K562 (cell line): ENCODE measurements around the gene MYOCD. TPM values are rescaled to one million over a fixed set of nuclear protein-coding genes. Genes with fewer than 3 reads are reported as not detected.

Source experiments
- ATAC-seq: fragments of 200-7000 bp; cut with Tn5 transposase; 3 replicates; pipeline ENCODE4 v1.9.1; 2020; ENCODE audit warnings: moderate library complexity
- BruUV-seq: library from RNA; stranded (reverse); fragments of 400-500 nt; replicated peaks from 2 replicates; lab custom pipeline; 2021; lab: Mats Ljungman, UMichigan
- CTCF ChIA-PET: fragments of 300-600 bp; formaldehyde crosslinking; extraction: SDS; loops from one replicate; lab custom pipeline; 2021; ENCODE audit warnings: low intra/inter-chr PET ratio; lab: Yijun Ruan, JAX
- POLR2A ChIA-PET: fragments of 300-600, 350-650 bp; sonication (Branson Sonifier 250); formaldehyde crosslinking; extraction: SDS; loops from one replicate; lab custom pipeline; 2021; ENCODE audit warnings: antibody characterized with exemption, inconsistent platforms; lab: Yijun Ruan, JAX
- DNase-seq, 4 experiments: peaks; one replicate each; pipeline versions ENCODE4 v3.0.0 to v3.0.0-alpha.2; 2011 to 2018; ENCODE audit warnings: low spot score in 3 of 4, mixed read lengths in 3 of 4; ENCODE audit errors: extremely low read depth in 1 of 4
- FAIRE-seq: peaks from 2 replicates; lab custom pipeline; 2011; peaks lifted over from hg19 to GRCh38; lab: Jason Lieb, UNC
- H2AFZ ChIP-seq: 2 replicates; pipeline ENCODE4 v1.6.0; 2011; ENCODE audit warnings: low read depth, low read length, control low read depth, inconsistent platforms
- H3K27ac ChIP-seq: fragments of 200-600 bp; 3 replicates; pipeline ENCODE4 v1.8.0; 2011; ENCODE audit warnings: low read depth, mild to moderate bottlenecking, control low read depth, inconsistent platforms, low read length, moderate library complexity, mixed read lengths; ENCODE audit errors: extremely low read depth
- H3K27me3 ChIP-seq, 2 experiments: fragments of 300-600 bp in 1 of 2; 2 replicates in 1 of 2; 3 replicates in 1 of 2; pipeline versions ENCODE4 v1.6.0 to v1.8.0; 2011; ENCODE audit warnings: inconsistent platforms in 2 of 2, low read length in 2 of 2, mild to moderate bottlenecking in 1 of 2, mixed read lengths in 1 of 2, moderate library complexity in 1 of 2; ENCODE audit not compliant: control insufficient read depth in 2 of 2, insufficient read depth in 2 of 2
- H3K36me3 ChIP-seq: fragments of 300-600 bp; 3 replicates; pipeline ENCODE4 v1.8.0; 2011; ENCODE audit warnings: mild to moderate bottlenecking, low read length, inconsistent platforms; ENCODE audit not compliant: control insufficient read depth, insufficient read depth
- H3K4me1 ChIP-seq, 2 experiments: fragments of 200-600 bp in 1 of 2; replicated peaks in 1 of 2; 2 replicates in 1 of 2; 3 replicates in 1 of 2; pipeline versions ENCODE4 v1.5.1 to v1.8.0; 2011; ENCODE audit warnings: inconsistent platforms in 2 of 2, low read length in 2 of 2, mild to moderate bottlenecking in 1 of 2, mixed read lengths in 1 of 2, moderate library complexity in 1 of 2; ENCODE audit not compliant: control insufficient read depth in 2 of 2, insufficient read depth in 2 of 2
- H3K4me2 ChIP-seq: 2 replicates; pipeline ENCODE4 v1.6.1; 2011; ENCODE audit warnings: low read length, control low read depth, inconsistent platforms, mixed read lengths; ENCODE audit not compliant: insufficient read depth
- H3K4me3 ChIP-seq: fragments of 200-600 bp; sonication (generic), shearing (Covaris generic); 2 replicates; pipeline ENCODE4 v1.5.1; 2016; ENCODE audit warnings: control low read depth, inconsistent platforms
- H3K79me2 ChIP-seq: fragments of 200-600 bp; 3 replicates; pipeline ENCODE4 v1.8.0; 2011; ENCODE audit warnings: low read length, inconsistent platforms; ENCODE audit not compliant: control insufficient read depth, insufficient read depth
- H3K9ac ChIP-seq, 2 experiments: 2 replicates each; pipeline versions ENCODE4 v1.6.0 to v1.6.1; 2011; ENCODE audit warnings: low read depth in 2 of 2, low read length in 2 of 2, control low read depth in 1 of 2, inconsistent platforms in 1 of 2, mild to moderate bottlenecking in 1 of 2, mixed read lengths in 1 of 2; ENCODE audit not compliant: insufficient read depth in 1 of 2
- H3K9me1 ChIP-seq: one replicate; pipeline ENCODE4 v1.6.0; 2011; ENCODE audit warnings: inconsistent platforms, mild to moderate bottlenecking, low read length, moderate library complexity; ENCODE audit not compliant: control insufficient read depth, insufficient read depth
- H3K9me3 ChIP-seq: replicated peaks from 2 replicates; pipeline ENCODE4 v1.5.1; 2011; ENCODE audit warnings: low read depth, low read length, inconsistent platforms; ENCODE audit not compliant: control insufficient read depth, insufficient read depth
- H4K20me1 ChIP-seq: replicated peaks from 2 replicates; pipeline ENCODE4 v1.6.1; 2011; ENCODE audit warnings: low read length, inconsistent platforms, mixed read lengths; ENCODE audit not compliant: control insufficient read depth, insufficient read depth
- CBX5 ChIP-seq: IDR thresholded peaks from 2 replicates; pipeline ENCODE4 v1.6.1; 2014; ENCODE audit warnings: low read depth, borderline replicate concordance
- EP400 ChIP-seq: fragments of 450-650 bp; IDR thresholded peaks from 2 replicates; pipeline ENCODE4 v1.6.1; 2017; ENCODE audit warnings: antibody characterized with exemption, mild to moderate bottlenecking, moderate library complexity
- ESRRB ChIP-seq: fragments of 250-450 bp; sonication (Bioruptor Pico); IDR thresholded peaks from 2 replicates; pipeline ENCODE4 v1.5.0; 2020; ENCODE audit warnings: mild to moderate bottlenecking, moderate library complexity, borderline replicate concordance
- FOXA1 ChIP-seq: fragments of 450-650 bp; IDR thresholded peaks from 2 replicates; pipeline ENCODE4 v1.6.1; 2016; ENCODE audit warnings: mild to moderate bottlenecking, borderline replicate concordance
- FOXK1 ChIP-seq: sonication (generic); formaldehyde crosslinking; IDR thresholded peaks from 2 replicates; pipeline ENCODE4 v1.8.0; 2022; ENCODE audit warnings: missing genetic modification reagents, mild to moderate bottlenecking, borderline replicate concordance
- HDAC3 ChIP-seq: fragments of 450-650 bp; IDR thresholded peaks from 2 replicates; pipeline ENCODE4 v1.6.1; 2018; ENCODE audit warnings: borderline replicate concordance, mild to moderate bottlenecking, moderate library complexity; ENCODE audit not compliant: partially characterized antibody
- HMGN3 ChIP-seq: IDR thresholded peaks from 2 replicates; pipeline ENCODE4 v1.6.1; 2011; ENCODE audit warnings: borderline replicate concordance, low read depth, mild to moderate bottlenecking, mixed read lengths, low read length; ENCODE audit not compliant: insufficient read length; ENCODE audit errors: extremely low read depth
- LEF1 ChIP-seq: fragments of 450-650 bp; IDR thresholded peaks from 2 replicates; pipeline ENCODE4 v1.6.1; 2016; ENCODE audit warnings: mild to moderate bottlenecking
- NCOR1 ChIP-seq: fragments of 450-650 bp; IDR thresholded peaks from 2 replicates; pipeline ENCODE4 v1.6.1; 2016; ENCODE audit warnings: mild to moderate bottlenecking, moderate library complexity
- NFIC ChIP-seq: fragments of 450-650 bp; IDR thresholded peaks from 2 replicates; pipeline ENCODE4 v1.6.1; 2017; ENCODE audit warnings: mild to moderate bottlenecking, inconsistent platforms
- NUFIP1 ChIP-seq: fragments of 450-650 bp; IDR thresholded peaks from 2 replicates; pipeline ENCODE4 v1.6.1; 2018; ENCODE audit not compliant: partially characterized antibody
- POLR2B ChIP-seq: fragments of 450-650 bp; IDR thresholded peaks from 2 replicates; pipeline ENCODE4 v1.6.1; 2018; ENCODE audit warnings: low read depth; ENCODE audit not compliant: partially characterized antibody
- TRIM28 ChIP-seq: fragments of 450-650 bp; IDR thresholded peaks from 2 replicates; pipeline ENCODE4 v1.6.1; 2017
- ZBTB1 ChIP-seq: sonication (generic); formaldehyde crosslinking; IDR thresholded peaks from 2 replicates; pipeline ENCODE4 v1.8.1; 2023; ENCODE audit warnings: missing genetic modification reagents, low read depth, mild to moderate bottlenecking, borderline replicate concordance
- ZBTB7A ChIP-seq: IDR thresholded peaks from 2 replicates; pipeline ENCODE4 v1.6.1; 2011; ENCODE audit warnings: low read depth, mild to moderate bottlenecking, low read length, moderate library complexity, borderline replicate concordance; ENCODE audit not compliant: control insufficient read depth
- ZNF699 ChIP-seq: fragments of 250-450 bp; sonication (Bioruptor Pico); IDR thresholded peaks from 2 replicates; pipeline ENCODE4 v1.8.0; 2021; ENCODE audit warnings: mild to moderate bottlenecking, moderate library complexity; ENCODE audit not compliant: insufficient replicate concordance
- ZSCAN29 ChIP-seq: fragments of 450-650 bp; IDR thresholded peaks from 2 replicates; pipeline ENCODE4 v1.6.1; 2017
- WGBS: fragments of 100-300 bp; shearing (Covaris generic); methylation state at CpG from one replicate; pipeline ENCODE4 v1.1.6; 2016; ENCODE audit warnings: low coverage, mixed read lengths; ENCODE audit not compliant: insufficient coverage; ENCODE audit errors: missing lambda C conversion rate; 5-methylcytosine and 5-hydroxymethylcytosine counted together
- in situ Hi-C: fragments of 300-500 bp; cut with MboI; formaldehyde crosslinking; loops from 4 replicates; pipeline ENCODE4 v1.15.0; 2018; ENCODE audit warnings: inconsistent platforms, mixed read lengths
- intact Hi-C: fragments of 100-400 bp; cut with micrococcal nuclease; formaldehyde crosslinking; loops from 2 replicates; pipeline ENCODE4 v1.14.2; 2022
- polyA plus RNA-seq, 8 experiments: library from polyadenylated mRNA; depleted of rRNA in 4 of 8; stranded (reverse) in 5 of 8; unstranded in 3 of 8; fragments of >200 nt; fragmentation: Nextera tagmentation in 2 of 8; fragmentation: Illumina TruSeq in 1 of 8; extraction: Ambion mirVana in 2 of 8; extraction: Trizol in 1 of 8; gene quantifications; 2 replicates each; pipeline versions ENCODE4 v1.2.1 to v1.2.3, GENCODE V29; 2011 to 2014; ENCODE audit warnings: inconsistent platforms in 1 of 8, missing spikeins in 1 of 8
- total RNA-seq, 7 experiments: library from RNA; depleted of rRNA in 6 of 7; stranded (reverse); fragments of >200 nt in 6 of 7; fragmentation: Illumina TruSeq in 2 of 7; extraction: Trizol in 2 of 7; gene quantifications; 2 replicates each; pipeline versions ENCODE4 v1.2.1 to v1.2.3, GENCODE V29; 2011 to 2021; ENCODE audit warnings: low replicate concordance in 1 of 7
- TF ChIP-seq, protein P1 (sequence below), 2 experiments: fragments of 450-650 bp; conservative IDR thresholded peaks; 2 replicates each; pipeline ENCODE4 v1.6.1; 2017; ENCODE audit warnings: mild to moderate bottlenecking in 2 of 2, moderate library complexity in 2 of 2
- TF ChIP-seq, protein P2 (sequence below): fragments of 250-450 bp; sonication (Bioruptor Pico); IDR thresholded peaks from 2 replicates; pipeline ENCODE4 v1.4.0; 2020; ENCODE audit warnings: mild to moderate bottlenecking
- TF ChIP-seq, protein P3 (sequence below), 2 experiments: fragments of 450-650 bp; IDR thresholded peaks; 2 replicates each; pipeline ENCODE4 v1.6.1; 2016

MYOCD gene
- total and polyA plus RNA-seq, 9 of the 15 experiments (the other 6 are each of a cell fraction or from before 2014, with no cell fraction given) = not detected

DNA sequence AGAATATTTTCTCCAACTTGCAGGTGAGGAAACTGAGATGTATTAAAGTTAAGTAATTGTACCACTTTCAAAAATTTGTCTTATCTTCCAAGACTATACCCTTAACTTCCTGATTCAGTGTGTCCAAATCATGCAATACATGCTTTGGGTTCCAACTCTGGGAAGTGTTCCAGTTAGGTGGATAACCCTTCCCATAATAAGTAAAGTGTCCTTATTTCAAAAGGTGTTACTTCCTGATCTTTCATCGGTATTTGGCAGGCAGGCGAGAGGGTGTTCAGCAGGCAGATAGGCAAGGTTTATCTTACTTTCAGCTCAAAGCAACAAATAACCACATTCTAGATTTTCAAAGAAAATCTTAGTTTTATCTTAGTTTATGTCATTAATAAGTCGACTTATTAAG is 77.4 kb downstream of the MYOCD start:
- Histone ChIP-seq H3K9me1 (no peaks in the 10 kb centered on the region), H3K4me2 (no peak overlapping the region), H3K9ac (no peak overlapping the region), H3K27me3 (peaks cover 0 to 10% of the 10 kb centered on the region in 2 experiments; a peak in 2 of 5 replicates), H3K9me3 (no peaks in the 10 kb centered on the region), H4K20me1 (no peaks in the 10 kb centered on the region), H3K27ac (no peak overlapping the region), H2AFZ (no peak overlapping the region), H3K4me1 (no peaks in the 10 kb centered on the region), H3K79me2 (no peaks in the 10 kb centered on the region), H3K36me3 (no peaks in the 10 kb centered on the region), H3K4me3 (no peak overlapping the region)
- ChIA-PET POLR2A (no interaction called here), CTCF (no interaction called here)
- in situ Hi-C loops (no loop called here), intact Hi-C loops (loop anchor here (5.0 to 10.0 kb wide), 3 partner anchors 188 to 561 kb away; no protein-coding TSS in a partner anchor)
- BruUV-seq = no TSS peak
- ATAC-seq = no peak
- no peak for DNase-seq
- TF ChIP-seq NUFIP1 (no peak), HMGN3 (no peak), LEF1 (no peak), TRIM28 (no peak), CBX5 (no peak), NFIC (no peak), EP400 (no peak), ZNF699 (CRISPR knock-in tag) (no peak), ZBTB7A (no peak), FOXA1 (no peak), NCOR1 (no peak), HDAC3 (no peak), ZSCAN29 (no peak), ESRRB (CRISPR knock-in tag) (no peak), FOXK1 (no peak), ZBTB1 (CRISPR knock-in tag) (no peak), POLR2B (no peak)
- TF ChIP-seq, protein P1, sequence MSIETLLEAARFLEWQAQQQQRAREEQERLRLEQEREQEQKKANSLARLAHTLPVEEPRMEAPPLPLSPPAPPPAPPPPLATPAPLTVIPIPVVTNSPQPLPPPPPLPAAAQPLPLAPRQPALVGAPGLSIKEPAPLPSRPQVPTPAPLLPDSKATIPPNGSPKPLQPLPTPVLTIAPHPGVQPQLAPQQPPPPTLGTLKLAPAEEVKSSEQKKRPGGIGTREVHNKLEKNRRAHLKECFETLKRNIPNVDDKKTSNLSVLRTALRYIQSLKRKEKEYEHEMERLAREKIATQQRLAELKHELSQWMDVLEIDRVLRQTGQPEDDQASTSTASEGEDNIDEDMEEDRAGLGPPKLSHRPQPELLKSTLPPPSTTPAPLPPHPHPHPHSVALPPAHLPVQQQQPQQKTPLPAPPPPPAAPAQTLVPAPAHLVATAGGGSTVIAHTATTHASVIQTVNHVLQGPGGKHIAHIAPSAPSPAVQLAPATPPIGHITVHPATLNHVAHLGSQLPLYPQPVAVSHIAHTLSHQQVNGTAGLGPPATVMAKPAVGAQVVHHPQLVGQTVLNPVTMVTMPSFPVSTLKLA (conservative IDR thresholded peaks at IDR 0.05) = no peak
- TF ChIP-seq, protein P2, sequence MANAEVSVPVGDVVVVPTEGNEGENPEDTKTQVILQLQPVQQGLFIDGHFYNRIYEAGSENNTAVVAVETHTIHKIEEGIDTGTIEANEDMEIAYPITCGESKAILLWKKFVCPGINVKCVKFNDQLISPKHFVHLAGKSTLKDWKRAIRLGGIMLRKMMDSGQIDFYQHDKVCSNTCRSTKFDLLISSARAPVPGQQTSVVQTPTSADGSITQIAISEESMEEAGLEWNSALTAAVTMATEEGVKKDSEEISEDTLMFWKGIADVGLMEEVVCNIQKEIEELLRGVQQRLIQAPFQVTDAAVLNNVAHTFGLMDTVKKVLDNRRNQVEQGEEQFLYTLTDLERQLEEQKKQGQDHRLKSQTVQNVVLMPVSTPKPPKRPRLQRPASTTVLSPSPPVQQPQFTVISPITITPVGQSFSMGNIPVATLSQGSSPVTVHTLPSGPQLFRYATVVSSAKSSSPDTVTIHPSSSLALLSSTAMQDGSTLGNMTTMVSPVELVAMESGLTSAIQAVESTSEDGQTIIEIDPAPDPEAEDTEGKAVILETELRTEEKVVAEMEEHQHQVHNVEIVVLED (CRISPR knock-in tag) = no peak
- TF ChIP-seq, protein P3, sequence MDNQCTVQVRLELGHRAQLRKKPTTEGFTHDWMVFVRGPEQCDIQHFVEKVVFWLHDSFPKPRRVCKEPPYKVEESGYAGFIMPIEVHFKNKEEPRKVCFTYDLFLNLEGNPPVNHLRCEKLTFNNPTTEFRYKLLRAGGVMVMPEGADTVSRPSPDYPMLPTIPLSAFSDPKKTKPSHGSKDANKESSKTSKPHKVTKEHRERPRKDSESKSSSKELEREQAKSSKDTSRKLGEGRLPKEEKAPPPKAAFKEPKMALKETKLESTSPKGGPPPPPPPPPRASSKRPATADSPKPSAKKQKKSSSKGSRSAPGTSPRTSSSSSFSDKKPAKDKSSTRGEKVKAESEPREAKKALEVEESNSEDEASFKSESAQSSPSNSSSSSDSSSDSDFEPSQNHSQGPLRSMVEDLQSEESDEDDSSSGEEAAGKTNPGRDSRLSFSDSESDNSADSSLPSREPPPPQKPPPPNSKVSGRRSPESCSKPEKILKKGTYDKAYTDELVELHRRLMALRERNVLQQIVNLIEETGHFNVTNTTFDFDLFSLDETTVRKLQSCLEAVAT (IDR thresholded peaks at IDR 0.05) = no peak
- 0% methylated on average over 3 of the region's 3 CpGs for WGBS
- no peak for FAIRE-seq
